Limb (tissue), 2 donors: ENCODE data around the gene ABCC8.
A peak's percentile ranks its signal among the peaks of the same experiment; 100 is the strongest.

ENCODE experiments used
- DNase-seq, 2 donors: peaks; one replicate each; pipeline ENCODE4 v3.0.0-alpha.2; 2016; ENCODE audit errors: extremely low spot score in 2 of 2

The ABCC8 gene

GRCh38 chr11:17353821-17354600, 122.6 kb downstream of the ABCC8 start:
- DNase-seq = no peak

GRCh38 chr11:17352950-17353820, 123.5 kb downstream of the ABCC8 start:
- DNase-seq = peak; percentile 71 to 85

- DNase-seq = peak in 1 of 2 donors; percentile 65
Observed at GRCh38 chr11:17351510-17352176, 125.0 kb downstream of the ABCC8 start, which contains the start of gene NCR3LG1. NCR3LG1 (plus strand) TSS chr11:17351800; CDS start chr11:17351970, 170 bp downstream.

- no peak for DNase-seq
Observed at GRCh38 chr11:17351172-17351509, 125.5 kb downstream of the ABCC8 start.

GRCh38 chr11:17350455-17351171, 126.0 kb downstream of the ABCC8 start:
- no peak for DNase-seq

- no peak for DNase-seq
Observed at GRCh38 chr11:17347676-17348075, 129.0 kb downstream of the ABCC8 start.

GRCh38 chr11:17343907-17344306, 132.7 kb downstream of the ABCC8 start:
- no peak for DNase-seq

- no peak for DNase-seq
Observed at GRCh38 chr11:17343257-17343656, 133.4 kb downstream of the ABCC8 start.
